ENCODE results near the gene PRDM8.

- TF ChIP-seq SETDB1 (IDR thresholded peaks at IDR 0.05; ENCODE audit: insufficient read length, low read length): no peak
- TF ChIP-seq ZBTB44 (tag by site-specific recombination; IDR thresholded peaks at IDR 0.05): no peak
- TF ChIP-seq RBAK (tag by site-specific recombination; IDR thresholded peaks at IDR 0.05): no peak
- TF ChIP-seq KLF1 (tag by site-specific recombination; IDR thresholded peaks at IDR 0.05): no peak
- no peak for TF ChIP-seq ZNF169 (tag by site-specific recombination; IDR thresholded peaks at IDR 0.05)
Observed at GRCh38 chr4:80213117-80213815, 16.0 kb downstream of the PRDM8 start.
